GM13977 (cell line): ENCODE results near the gene VTN.

ENCODE experiments used
- DNase-seq: peaks from one replicate; pipeline ENCODE4 v3.0.0; 2012; ENCODE audit warnings: low spot score
- CTCF ChIP-seq: IDR thresholded peaks from 2 replicates; pipeline ENCODE4 v1.5.1; 2012; ENCODE audit warnings: mild to moderate bottlenecking, control low read depth; ENCODE audit not compliant: insufficient read depth; ENCODE audit errors: extremely low read depth, missing control alignments
- in situ Hi-C: fragments of 300-500 bp; cut with MboI; formaldehyde crosslinking; loops from one replicate; pipeline ENCODE4 v1.12.0; 2022; ENCODE audit warnings: low sequenced_read_pairs, low pct_unique_long_range_greater_than_20kb, mixed read lengths, inconsistent platforms; ENCODE audit not compliant: unreplicated experiment

The VTN gene

GRCh38 chr17:28334666-28335200 lies 35.4 kb downstream of the VTN start:
- in situ Hi-C loops = no loop called here
- no peak for DNase-seq
- TF ChIP-seq CTCF = no peak

GRCh38 chr17:28334171-28334570 lies 35.9 kb downstream of the VTN start:
- TF ChIP-seq CTCF = no peak
- no peak for DNase-seq
- in situ Hi-C loops = no loop called here

GRCh38 chr17:28333083-28333746 lies 36.9 kb downstream of the VTN start:
- no peak for DNase-seq
- in situ Hi-C loops = no loop called here
- TF ChIP-seq CTCF = no peak

- no peak for DNase-seq
- in situ Hi-C loops = no loop called here
- no peak for TF ChIP-seq CTCF
Observed at GRCh38 chr17:28331891-28332420, 38.2 kb downstream of the VTN start.

GRCh38 chr17:28330671-28331070 lies 39.4 kb downstream of the VTN start:
- DNase-seq = no peak
- no peak for TF ChIP-seq CTCF
- in situ Hi-C loops = no loop called here

GRCh38 chr17:28328325-28328724 lies 41.8 kb downstream of the VTN start:
- no peak for DNase-seq
- no peak for TF ChIP-seq CTCF
- in situ Hi-C loops = no loop called here
